ENCODE data around the gene CRTC2. TPM values are rescaled to one million over a fixed set of nuclear protein-coding genes. Genes with fewer than 3 reads are reported as not detected.

CRTC2 gene
- total RNA-seq, 4 donors from 2014 or later, result 14.3 to 28.1 (median 21.1) TPM

GRCh38 chr1:153942766-153943549, 15.5 kb downstream of the CRTC2 start:
- no peak for DNase-seq (ENCODE audit: low spot score in 2 of 2)
- intact Hi-C loops (cut with DNase I; ENCODE audit: low total_unique reads), result no loop called here
- TF ChIP-seq POLR2A (IDR thresholded peaks at IDR 0.05), result no peak
- WGBS, 2 donors, result 87 to 89% methylated on average over 9 to 11 of the region's 11 CpGs
- no peak overlapping the region for H3K4me3 ChIP-seq (ENCODE audit: low read depth, poor library complexity, severe bottlenecking)

- no peak for TF ChIP-seq CTCF (IDR thresholded peaks at IDR 0.05)
- no peak for DNase-seq (ENCODE audit: low spot score in 2 of 2)
- no peak overlapping the region for H3K4me3 ChIP-seq (ENCODE audit: low read depth, poor library complexity, severe bottlenecking)
- 93 to 94% methylated on average over 30 to 34 of the region's 34 CpGs for WGBS, 2 donors
- intact Hi-C loops (cut with DNase I; ENCODE audit: low total_unique reads), result no loop called here
These were observed 16.3 kb downstream of the CRTC2 start for GRCh38 chr1:153941826-153942725.

- DNase-seq (ENCODE audit: low spot score in 2 of 2), result no peak
- 92 to 97% methylated on average over 8 of the region's 8 CpGs for WGBS, 2 donors
- H3K4me3 ChIP-seq (ENCODE audit: low read depth, poor library complexity, severe bottlenecking), result no peak overlapping the region
- TF ChIP-seq CTCF (IDR thresholded peaks at IDR 0.05) (no peak), POLR2A (IDR thresholded peaks at IDR 0.05) (no peak)
- intact Hi-C loops (cut with DNase I; ENCODE audit: low total_unique reads), result no loop called here
These were observed 17.7 kb downstream of the CRTC2 start for GRCh38 chr1:153940756-153941155.

- no peak overlapping the region for H3K4me3 ChIP-seq (ENCODE audit: low read depth, poor library complexity, severe bottlenecking)
- intact Hi-C loops (cut with DNase I; ENCODE audit: low total_unique reads), result no loop called here
- no peak for DNase-seq (ENCODE audit: low spot score in 2 of 2)
- 80 to 92% methylated on average over 3 to 12 of the region's 12 CpGs for WGBS, 2 donors
- TF ChIP-seq CTCF (IDR thresholded peaks at IDR 0.05) (no peak), POLR2A (IDR thresholded peaks at IDR 0.05) (no peak)
These were observed 18.9 kb downstream of the CRTC2 start for GRCh38 chr1:153939476-153939875.

GRCh38 chr1:153938996-153939395, 19.4 kb downstream of the CRTC2 start:
- TF ChIP-seq CTCF (IDR thresholded peaks at IDR 0.05) (no peak), POLR2A (IDR thresholded peaks at IDR 0.05) (no peak)
- intact Hi-C loops (cut with DNase I; ENCODE audit: low total_unique reads), result no loop called here
- 77 to 87% methylated on average over 3 of the region's 3 CpGs for WGBS, 2 donors
- no peak for DNase-seq (ENCODE audit: low spot score in 2 of 2)
- no peak overlapping the region for H3K4me3 ChIP-seq (ENCODE audit: low read depth, poor library complexity, severe bottlenecking)

GRCh38 chr1:153937331-153937730, 21.1 kb downstream of the CRTC2 start:
- no peak for DNase-seq (ENCODE audit: low spot score in 2 of 2)
- 95 to 99% methylated on average over 10 of the region's 10 CpGs for WGBS, 2 donors
- intact Hi-C loops (cut with DNase I; ENCODE audit: low total_unique reads), result no loop called here
- no peak overlapping the region for H3K4me3 ChIP-seq (ENCODE audit: low read depth, poor library complexity, severe bottlenecking)
- TF ChIP-seq POLR2A (IDR thresholded peaks at IDR 0.05) (no peak), CTCF (IDR thresholded peaks at IDR 0.05) (no peak)
